A204.1 (cell line): ENCODE measurements around the gene TET2.

Experiments used
- FAIRE-seq: peaks from 2 replicates; lab custom pipeline; 2012; peaks lifted over from hg19 to GRCh38; lab: Jason Lieb, UNC

Gene TET2

GRCh38 chr4:105234582-105234981 lies 87.9 kb downstream of the TET2 start:
- FAIRE-seq, result no peak

- FAIRE-seq, result no peak
Observed at GRCh38 chr4:105236202-105236915, 89.7 kb downstream of the TET2 start.

GRCh38 chr4:105236916-105237311 lies 90.2 kb downstream of the TET2 start:
- no peak for FAIRE-seq

- FAIRE-seq, result no peak
Observed at GRCh38 chr4:105240037-105240436, 93.4 kb downstream of the TET2 start.

- FAIRE-seq, result no peak
Observed at GRCh38 chr4:105241451-105241850, 94.8 kb downstream of the TET2 start.

GRCh38 chr4:105243446-105243845 lies 96.8 kb downstream of the TET2 start:
- FAIRE-seq, result no peak

GRCh38 chr4:105246712-105247111 lies 100.0 kb downstream of the TET2 start:
- no peak for FAIRE-seq

GRCh38 chr4:105248613-105249012 lies 101.9 kb downstream of the TET2 start:
- FAIRE-seq, result no peak

GRCh38 chr4:105257817-105258495 lies 111.3 kb downstream of the TET2 start:
- no peak for FAIRE-seq

GRCh38 chr4:105265689-105266088 lies 119.0 kb downstream of the TET2 start:
- FAIRE-seq, result no peak

GRCh38 chr4:105267280-105267679 lies 120.6 kb downstream of the TET2 start:
- FAIRE-seq, result no peak

- FAIRE-seq, result no peak
Observed at GRCh38 chr4:105272002-105272401, 125.3 kb downstream of the TET2 start.

GRCh38 chr4:105273230-105273629 lies 126.6 kb downstream of the TET2 start:
- FAIRE-seq, result no peak

- no peak for FAIRE-seq
Observed at GRCh38 chr4:105274090-105274489, 127.4 kb downstream of the TET2 start.

GRCh38 chr4:105274504-105274903 lies 127.8 kb downstream of the TET2 start:
- FAIRE-seq, result no peak

GRCh38 chr4:105276361-105277104 lies 129.9 kb downstream of the TET2 start:
- FAIRE-seq, result no peak

GRCh38 chr4:105277702-105278101 lies 131.0 kb downstream of the TET2 start:
- FAIRE-seq, result no peak

- no peak for FAIRE-seq
Observed at GRCh38 chr4:105279314-105279713, 132.6 kb downstream of the TET2 start.

GRCh38 chr4:105280338-105281123 lies 133.9 kb downstream of the TET2 start:
- FAIRE-seq, result no peak

GRCh38 chr4:105281124-105281415 lies 134.4 kb downstream of the TET2 start:
- no peak for FAIRE-seq

- FAIRE-seq, result no peak
Observed at GRCh38 chr4:105282489-105282888, 135.8 kb downstream of the TET2 start.

GRCh38 chr4:105283501-105283900 lies 136.8 kb downstream of the TET2 start:
- FAIRE-seq, result no peak

- no peak for FAIRE-seq
Observed at GRCh38 chr4:105288121-105288520, 141.4 kb downstream of the TET2 start.
